ENCODE data around the gene ARL6IP1.
"Not testable (repeated sequence)": the region's sequence is repeated elsewhere in the genome, so short reads cannot be mapped to it uniquely, and the experiment has no call there.

ARL6IP1 gene

GRCh38 chr16:18802767-18803343 is 1.5 kb upstream of the ARL6IP1 start:
- DNase-seq, result no peak
- in situ Hi-C loops (cut with HindIII; ENCODE audit: low pct_ligation_motif_present, low pct_unique_long_range_greater_than_20kb, low sequenced_read_pairs), result no loop called here

DNA sequence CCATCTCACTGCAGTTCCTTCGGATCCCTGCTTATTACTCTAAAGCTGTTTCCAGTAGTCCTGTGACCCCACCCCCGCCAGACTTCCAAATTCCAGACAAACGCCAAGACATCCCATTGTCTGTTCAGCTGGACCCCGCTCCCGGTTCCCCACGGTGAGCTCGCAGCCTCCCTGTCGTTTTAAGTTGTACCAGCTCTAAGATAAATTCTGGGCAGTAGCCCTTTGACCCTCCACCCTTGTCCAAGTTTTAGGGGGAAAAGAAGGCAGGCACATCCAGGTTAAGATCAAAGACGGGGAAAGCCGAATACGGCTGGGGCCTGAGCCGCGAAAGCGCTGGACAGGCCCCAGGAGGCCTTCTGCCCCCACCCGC is 589 bp downstream of the ARL6IP1 start:
- in situ Hi-C loops (cut with HindIII; ENCODE audit: low pct_ligation_motif_present, low pct_unique_long_range_greater_than_20kb, low sequenced_read_pairs), result no loop called here
- DNase-seq, result no peak

- in situ Hi-C loops (cut with HindIII; ENCODE audit: low pct_ligation_motif_present, low pct_unique_long_range_greater_than_20kb, low sequenced_read_pairs), result no loop called here
- DNase-seq, result no peak
Observed at GRCh38 chr16:18800293-18800692, 1.1 kb downstream of the ARL6IP1 start.

- no peak for DNase-seq
- in situ Hi-C loops (cut with HindIII; ENCODE audit: low pct_ligation_motif_present, low pct_unique_long_range_greater_than_20kb, low sequenced_read_pairs), result no loop called here
Observed at GRCh38 chr16:18799500-18799899, 1.8 kb downstream of the ARL6IP1 start.

GRCh38 chr16:18797746-18798145 is 3.6 kb downstream of the ARL6IP1 start:
- no peak for DNase-seq
- in situ Hi-C loops (cut with HindIII; ENCODE audit: low pct_ligation_motif_present, low pct_unique_long_range_greater_than_20kb, low sequenced_read_pairs), result no loop called here

GRCh38 chr16:18796377-18796776 is 5.0 kb downstream of the ARL6IP1 start:
- no peak for DNase-seq
- in situ Hi-C loops (cut with HindIII; ENCODE audit: low pct_ligation_motif_present, low pct_unique_long_range_greater_than_20kb, low sequenced_read_pairs), result no loop called here

- DNase-seq, result no peak
- in situ Hi-C loops (cut with HindIII; ENCODE audit: low pct_ligation_motif_present, low pct_unique_long_range_greater_than_20kb, low sequenced_read_pairs), result no loop called here
Observed at GRCh38 chr16:18792836-18793433, 8.4 kb downstream of the ARL6IP1 start.

DNA sequence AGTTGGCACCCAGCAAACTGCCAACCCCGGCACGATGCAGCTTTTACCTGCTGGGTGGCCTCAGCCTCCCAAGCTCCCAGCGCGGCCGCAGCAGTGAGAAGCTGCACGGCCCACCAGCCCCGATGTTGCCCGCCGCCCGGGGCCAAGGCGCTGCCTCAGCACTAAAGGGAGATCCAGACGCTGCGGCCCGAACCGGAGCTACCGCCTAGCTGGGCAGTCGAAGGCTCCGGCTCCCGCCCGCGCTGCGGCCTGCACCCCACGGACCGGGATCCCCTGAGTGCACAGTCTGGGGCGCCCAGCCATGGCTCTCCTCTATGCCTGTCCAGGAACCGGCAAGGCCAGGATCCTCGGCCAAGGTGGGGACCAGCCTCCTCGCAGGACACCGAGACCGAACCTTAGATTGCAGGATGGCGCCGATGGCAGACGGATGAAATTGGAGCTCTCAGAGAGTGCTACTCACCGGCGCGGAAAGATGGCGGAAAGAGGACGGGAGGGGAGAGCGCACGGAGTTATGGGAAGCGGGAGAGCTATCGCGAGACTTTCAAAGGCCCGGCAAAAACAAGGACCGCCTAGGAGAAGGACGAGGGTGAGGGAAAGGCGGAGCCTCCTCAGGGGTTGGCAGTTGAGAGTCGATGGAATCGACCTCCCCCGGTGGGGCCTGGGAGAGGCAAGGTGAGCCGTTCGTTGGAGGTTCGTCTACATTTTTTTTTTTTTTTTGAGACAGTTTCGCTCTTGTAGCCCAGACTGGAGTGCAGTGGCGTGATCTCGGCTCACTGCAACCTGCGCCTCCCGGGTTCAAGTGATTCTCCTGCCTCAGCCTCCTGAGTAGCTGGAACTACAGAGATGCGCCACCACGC is 11.3 kb downstream of the ARL6IP1 start, which contains the start of gene RPS15A:
TSS of gene RPS15A (minus strand) at position 485 of the 857 bp plus-strand sequence. CDS start 1,221 bp downstream, outside the sequence.
- peak; percentile 99 for DNase-seq
- in situ Hi-C loops (cut with HindIII; ENCODE audit: low pct_ligation_motif_present, low pct_unique_long_range_greater_than_20kb, low sequenced_read_pairs), result no loop called here

DNA sequence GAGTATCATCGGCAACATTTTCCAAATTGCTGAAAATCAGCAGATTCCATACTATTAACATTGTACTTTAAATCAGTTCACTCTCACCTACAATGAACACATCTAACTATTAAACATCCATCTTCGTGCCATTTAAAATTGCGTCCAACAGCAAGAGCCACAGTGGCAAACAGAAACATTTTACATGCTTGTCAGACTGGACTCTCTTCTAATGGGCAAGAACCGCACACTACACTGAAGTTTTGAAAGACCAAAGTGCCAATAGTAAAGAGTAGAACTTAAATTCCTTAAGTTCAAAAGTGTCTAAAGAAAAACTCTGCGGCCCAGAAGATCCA is 11.9 kb downstream of the ARL6IP1 start:
- DNase-seq, result no peak
- in situ Hi-C loops (cut with HindIII; ENCODE audit: low pct_ligation_motif_present, low pct_unique_long_range_greater_than_20kb, low sequenced_read_pairs), result no loop called here

DNA sequence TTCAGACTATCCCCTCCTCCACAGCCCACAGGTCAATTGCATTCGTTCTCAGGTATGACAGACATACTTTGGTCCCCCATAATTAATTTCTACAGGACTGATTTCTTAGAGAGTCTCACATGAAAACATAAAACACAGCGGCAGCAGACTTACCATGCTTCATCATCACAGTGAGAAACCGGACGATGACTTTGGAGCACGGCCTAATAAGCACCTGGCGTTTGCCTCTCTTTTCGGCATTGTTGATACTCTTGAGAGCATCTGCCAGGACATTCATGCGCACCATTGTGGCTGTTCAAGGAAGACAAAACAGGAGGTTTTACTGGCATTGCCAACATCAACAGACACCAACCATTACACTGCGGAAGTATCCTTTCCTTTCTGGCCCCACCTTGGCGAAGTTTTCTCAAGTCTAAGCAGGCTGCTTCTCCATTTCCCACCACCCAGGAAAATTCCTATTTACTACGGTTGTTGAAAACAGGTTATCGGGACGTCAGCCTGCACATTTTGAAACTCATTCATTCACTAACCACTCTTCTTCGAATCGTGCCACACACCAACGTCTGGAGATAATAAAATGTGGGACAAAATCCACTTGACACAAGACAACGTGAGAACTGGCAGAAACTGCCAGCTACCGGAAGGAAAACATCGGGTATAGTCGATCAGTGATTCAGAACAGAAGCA is 12.4 kb downstream of the ARL6IP1 start:
- no peak for DNase-seq
- in situ Hi-C loops (cut with HindIII; ENCODE audit: low pct_ligation_motif_present, low pct_unique_long_range_greater_than_20kb, low sequenced_read_pairs), result no loop called here

- no peak for DNase-seq
- in situ Hi-C loops (cut with HindIII; ENCODE audit: low pct_ligation_motif_present, low pct_unique_long_range_greater_than_20kb, low sequenced_read_pairs), result no loop called here
Observed at GRCh38 chr16:18784917-18785623, 16.3 kb downstream of the ARL6IP1 start.

DNA sequence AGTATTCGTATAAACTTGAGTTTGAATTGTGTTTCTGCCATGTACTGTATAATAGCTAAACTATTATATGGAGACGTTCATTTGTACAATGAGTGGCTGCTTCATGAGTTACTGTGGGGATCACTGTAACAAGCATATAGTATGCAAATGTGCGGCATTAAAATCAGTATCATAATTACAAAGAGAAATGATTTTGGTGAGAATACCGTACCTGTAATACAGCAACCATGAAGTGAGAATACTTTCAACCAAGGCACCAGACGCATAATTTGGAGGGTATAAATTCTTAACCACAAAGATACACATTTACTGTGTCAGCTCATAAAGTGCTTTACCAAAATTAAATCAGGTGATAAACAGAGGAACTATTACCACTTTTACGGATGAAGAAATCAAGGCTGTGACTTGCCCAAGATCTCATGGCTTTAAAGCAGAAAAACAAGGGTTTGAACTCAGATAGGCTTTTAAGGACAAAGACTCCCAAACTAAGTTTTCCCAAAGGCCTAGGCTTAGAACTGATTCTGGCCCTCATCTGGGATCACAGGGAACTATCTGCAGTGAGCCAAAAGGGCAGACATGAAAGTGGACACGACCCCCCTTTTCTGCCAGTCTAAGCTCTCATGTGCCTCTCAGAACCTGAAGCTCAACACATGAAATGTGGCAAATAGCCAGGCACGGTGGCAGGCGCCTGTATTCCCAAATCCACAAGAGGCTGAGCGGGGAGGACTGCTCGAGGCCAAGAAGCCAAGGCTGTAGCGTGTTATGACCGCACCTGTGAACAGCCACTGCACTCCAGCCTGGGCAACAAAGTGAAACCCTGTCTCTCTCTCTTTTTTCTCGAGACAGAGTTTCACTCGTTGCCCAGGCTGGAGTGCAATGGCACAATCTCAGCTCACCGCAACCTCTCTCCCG is 17.7 kb downstream of the ARL6IP1 start:
- no peak for DNase-seq

DNA sequence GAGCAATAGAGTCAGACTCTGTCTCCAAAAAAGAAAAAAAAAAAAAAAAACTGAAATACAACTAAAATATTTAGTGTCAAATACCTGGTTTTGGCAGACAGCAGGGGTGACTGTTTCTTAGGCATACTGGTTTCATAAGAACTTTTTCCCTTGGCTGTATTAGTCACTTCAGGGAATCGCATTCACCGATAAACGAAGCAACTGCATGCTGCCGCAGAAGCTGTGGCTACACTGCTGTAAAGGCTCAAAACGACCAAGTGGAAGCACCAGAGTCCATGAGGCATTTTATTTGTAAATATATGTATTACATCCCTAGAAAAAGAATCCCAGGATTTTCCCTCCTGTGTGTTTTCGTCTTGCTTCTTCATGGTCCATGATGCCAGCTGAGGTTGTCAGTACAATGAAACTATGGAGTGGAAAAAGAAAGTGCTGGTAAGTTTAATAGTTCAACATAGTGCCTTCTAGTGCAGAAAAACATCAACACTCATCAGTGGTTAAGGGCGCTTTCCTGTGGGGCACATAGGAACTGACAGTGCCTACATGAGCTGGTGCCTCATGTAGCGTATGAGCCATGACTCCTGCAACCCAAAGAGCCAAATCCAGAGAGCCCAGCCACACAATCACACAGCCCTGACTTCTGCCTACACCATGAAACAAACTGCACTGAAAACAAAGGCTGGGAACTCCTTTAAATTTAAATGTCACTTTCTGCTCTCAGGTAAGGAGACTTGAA is 18.5 kb downstream of the ARL6IP1 start:
- DNase-seq, result no peak
- in situ Hi-C loops (cut with HindIII; ENCODE audit: low pct_ligation_motif_present, low pct_unique_long_range_greater_than_20kb, low sequenced_read_pairs), result no loop called here

More for the DNA sequence above, 17.7 kb downstream of the ARL6IP1 start:
- in situ Hi-C loops (cut with HindIII; ENCODE audit: low pct_ligation_motif_present, low pct_unique_long_range_greater_than_20kb, low sequenced_read_pairs), result no loop called here

DNA sequence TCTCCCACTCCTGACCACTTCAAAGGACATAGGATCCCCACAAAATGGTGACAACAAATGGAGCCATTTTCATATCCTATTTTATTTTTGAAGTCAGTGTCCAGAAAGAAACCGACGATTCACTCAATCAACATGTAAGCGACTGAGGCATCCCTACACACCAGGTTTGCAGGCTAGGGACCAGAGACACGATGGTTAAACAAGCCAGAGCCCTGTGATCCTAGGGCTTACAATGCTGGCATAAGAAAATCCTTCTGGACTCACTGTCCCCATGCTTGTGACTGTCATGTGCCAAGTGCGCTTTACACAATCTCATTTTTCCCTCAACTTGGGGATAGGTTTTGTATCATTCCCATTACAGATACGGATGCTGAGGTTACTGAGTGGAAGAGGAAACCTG is 20.1 kb downstream of the ARL6IP1 start:
- in situ Hi-C loops (cut with HindIII; ENCODE audit: low pct_ligation_motif_present, low pct_unique_long_range_greater_than_20kb, low sequenced_read_pairs), result not testable (repeated sequence)

GRCh38 chr16:18780460-18781026 is 20.8 kb downstream of the ARL6IP1 start:
- DNase-seq; in situ Hi-C loops (cut with HindIII; ENCODE audit: low pct_ligation_motif_present, low pct_unique_long_range_greater_than_20kb, low sequenced_read_pairs): not testable (repeated sequence)

More for the DNA sequence above, 20.1 kb downstream of the ARL6IP1 start:
- not testable (repeated sequence) for DNase-seq

- DNase-seq; in situ Hi-C loops (cut with HindIII; ENCODE audit: low pct_ligation_motif_present, low pct_unique_long_range_greater_than_20kb, low sequenced_read_pairs): not testable (repeated sequence)
Observed at GRCh38 chr16:18777664-18778063, 23.7 kb downstream of the ARL6IP1 start.

DNA sequence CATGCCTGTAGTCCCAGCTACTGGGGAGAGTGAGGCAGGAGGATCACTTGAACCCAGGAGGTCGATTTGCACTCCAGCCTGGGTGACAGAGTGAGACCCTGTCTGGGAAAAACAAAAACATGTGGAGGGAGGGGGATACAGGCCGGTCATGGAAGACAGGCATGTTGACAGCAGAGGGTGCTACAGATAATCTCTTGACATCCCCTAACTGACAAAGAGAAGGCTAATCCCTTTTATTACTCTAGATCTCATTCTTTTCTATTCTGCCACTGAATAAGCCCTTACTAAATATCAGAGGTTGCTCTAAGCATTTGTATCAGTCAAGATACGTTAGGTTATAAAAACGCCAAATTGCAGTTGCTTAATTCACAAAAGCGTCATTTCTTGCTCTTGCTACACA is 25.0 kb downstream of the ARL6IP1 start:
- in situ Hi-C loops (cut with HindIII; ENCODE audit: low pct_ligation_motif_present, low pct_unique_long_range_greater_than_20kb, low sequenced_read_pairs); DNase-seq: not testable (repeated sequence)
